A549 (cell line): ENCODE results near the gene UGT1A4. TPM values are rescaled to one million over a fixed set of nuclear protein-coding genes. Genes with fewer than 3 reads are reported as not detected.

Source experiments
- ATAC-seq, 2 experiments: fragments of 200-7000 bp in 1 of 2; fragments of >200 bp in 1 of 2; cut with Nextera tagmentation in 1 of 2; cut with Tn5 transposase in 1 of 2; 3 replicates each; pipeline versions ENCODE4 v1.8.0 to v1.9.1; 2018 to 2020; ENCODE audit warnings: mild to moderate bottlenecking in 1 of 2, moderate library complexity in 1 of 2
- CTCF ChIA-PET: fragments of 300-600 bp; sonication (Branson Sonifier 250); formaldehyde crosslinking; extraction: SDS; loops from one replicate; lab custom pipeline; 2021; ENCODE audit warnings: antibody characterized with exemption, inconsistent platforms; lab: Yijun Ruan, JAX
- POLR2A ChIA-PET: fragments of 350-600 bp; formaldehyde crosslinking; extraction: SDS; loops from one replicate; lab custom pipeline; 2021; ENCODE audit warnings: antibody characterized with exemption, inconsistent platforms; lab: Yijun Ruan, JAX
- DNase-seq, 2 experiments: peaks; one replicate each; pipeline versions ENCODE4 v3.0.0 to v3.0.0-alpha.2; 2011 to 2016; ENCODE audit warnings: low read depth in 1 of 2, low spot score in 1 of 2
- FAIRE-seq: peaks from 2 replicates; lab custom pipeline; 2011; peaks lifted over from hg19 to GRCh38; lab: Jason Lieb, UNC
- H3K27ac ChIP-seq, 2 experiments: fragments of >200 bp; sonication (Bioruptor Twin); formaldehyde crosslinking; 3 replicates each; pipeline ENCODE4 v1.5.1; 2016 to 2017
- H3K4me1 ChIP-seq: fragments of >200 bp; sonication (Bioruptor Twin); formaldehyde crosslinking; 3 replicates; pipeline ENCODE4 v1.6.1; 2016
- H3K4me2 ChIP-seq: fragments of >200 bp; sonication (Bioruptor Twin); formaldehyde crosslinking; 3 replicates; pipeline ENCODE4 v1.6.1; 2016
- H3K4me3 ChIP-seq: fragments of >200 bp; sonication (Bioruptor Twin); formaldehyde crosslinking; 3 replicates; pipeline ENCODE4 v1.5.1; 2016
- H3K9me3 ChIP-seq: fragments of >200 bp; sonication (Bioruptor Twin); formaldehyde crosslinking; 3 replicates; pipeline ENCODE4 v1.6.1; 2016
- CEBPB ChIP-seq, 2 experiments: fragments of >200 bp in 1 of 2; sonication (Bioruptor Twin) in 1 of 2; formaldehyde crosslinking in 1 of 2; IDR thresholded peaks; 2 replicates each; pipeline ENCODE4 v1.6.1; 2012 to 2016
- CHD2 ChIP-seq: fragments of 150-350 bp; IDR thresholded peaks from 2 replicates; pipeline ENCODE4 v1.6.1; 2014; ENCODE audit warnings: low read length; ENCODE audit not compliant: partially characterized antibody
- EHMT2 ChIP-seq: fragments of 200-600 bp; sonication (generic); IDR thresholded peaks from 2 replicates; pipeline ENCODE4 v1.6.1; 2016; ENCODE audit warnings: antibody characterized with exemption, low read depth, mild to moderate bottlenecking, moderate library complexity
- EP300 ChIP-seq, 2 experiments: fragments of >200 bp; sonication (Bioruptor Twin); formaldehyde crosslinking; IDR thresholded peaks; 2 replicates in 1 of 2; 3 replicates in 1 of 2; pipeline ENCODE4 v1.6.1; 2016 to 2017
- FOSB ChIP-seq: fragments of 250-450 bp; sonication (Bioruptor Pico); IDR thresholded peaks from 2 replicates; pipeline ENCODE4 v1.5.0; 2020; ENCODE audit warnings: mild to moderate bottlenecking, moderate library complexity
- FOSL2 ChIP-seq, 2 experiments: fragments of 450-650 bp in 1 of 2; fragments of >200 bp in 1 of 2; sonication (Bioruptor Twin) in 1 of 2; formaldehyde crosslinking; IDR thresholded peaks; 2 replicates each; pipeline versions ENCODE4 v1.5.0 to v1.6.1; 2016 to 2020; ENCODE audit warnings: mild to moderate bottlenecking in 1 of 2, moderate library complexity in 1 of 2
- GATA3 ChIP-seq: IDR thresholded peaks from 2 replicates; pipeline ENCODE4 v1.6.1; 2012; ENCODE audit warnings: borderline replicate concordance
- HEYL ChIP-seq: fragments of 250-450 bp; sonication (Bioruptor Pico); IDR thresholded peaks from 2 replicates; pipeline ENCODE4 v1.8.0; 2021; ENCODE audit warnings: mild to moderate bottlenecking, moderate library complexity
- HOXA7 ChIP-seq: fragments of 250-450 bp; sonication (Bioruptor Pico); IDR thresholded peaks from 2 replicates; pipeline ENCODE4 v1.5.0; 2020; ENCODE audit warnings: mild to moderate bottlenecking, moderate library complexity
- HOXB13 ChIP-seq: fragments of 250-450 bp; sonication (Bioruptor Pico); IDR thresholded peaks from 2 replicates; pipeline ENCODE4 v1.5.0; 2020; ENCODE audit warnings: low read depth, mild to moderate bottlenecking, moderate library complexity
- HOXB5 ChIP-seq: fragments of 250-450 bp; sonication (Bioruptor Pico); IDR thresholded peaks from 2 replicates; pipeline ENCODE4 v1.5.0; 2020; ENCODE audit warnings: mild to moderate bottlenecking, moderate library complexity
- JUN ChIP-seq, 2 experiments: fragments of >200 bp; sonication (Bioruptor Twin); formaldehyde crosslinking; IDR thresholded peaks; 2 replicates in 1 of 2; 3 replicates in 1 of 2; pipeline ENCODE4 v1.6.1; 2016 to 2017
- JUNB ChIP-seq: fragments of >200 bp; sonication (Bioruptor Twin); formaldehyde crosslinking; IDR thresholded peaks from 2 replicates; pipeline ENCODE4 v1.6.1; 2016
- KDM1A ChIP-seq: fragments of 200-600 bp; sonication (generic); IDR thresholded peaks from 2 replicates; pipeline ENCODE4 v1.6.1; 2016; ENCODE audit warnings: low read depth, mild to moderate bottlenecking
- MAZ ChIP-seq: fragments of 150-350 bp; IDR thresholded peaks from 2 replicates; pipeline ENCODE4 v1.6.1; 2014; ENCODE audit warnings: antibody characterized with exemption, low read depth, low read length, borderline replicate concordance
- NPAS2 ChIP-seq: fragments of 250-450 bp; sonication (Bioruptor Pico); IDR thresholded peaks from 2 replicates; pipeline ENCODE4 v1.8.0; 2022; ENCODE audit warnings: mild to moderate bottlenecking, moderate library complexity, borderline replicate concordance
- PHF8 ChIP-seq: fragments of 200-600 bp; sonication (generic); IDR thresholded peaks from 2 replicates; pipeline ENCODE4 v1.6.1; 2016; ENCODE audit warnings: low read depth, mild to moderate bottlenecking, antibody characterized with exemption, moderate library complexity, borderline replicate concordance
- POLR2AphosphoS2 ChIP-seq: conservative IDR thresholded peaks from 2 replicates; pipeline ENCODE4 v1.6.1; 2012; ENCODE audit warnings: low read length, improper control_type of control experiment, inconsistent platforms
- RAD21 ChIP-seq, 2 experiments: fragments of >200 bp in 1 of 2; sonication (Bioruptor Twin) in 1 of 2; formaldehyde crosslinking in 1 of 2; IDR thresholded peaks in 1 of 2; conservative IDR thresholded peaks in 1 of 2; 2 replicates in 1 of 2; 3 replicates in 1 of 2; pipeline ENCODE4 v1.6.1; 2012 to 2018; ENCODE audit warnings: inconsistent platforms in 1 of 2
- RCOR1 ChIP-seq: fragments of 150-350 bp; IDR thresholded peaks from 2 replicates; pipeline ENCODE4 v1.6.1; 2014; ENCODE audit warnings: antibody characterized with exemption, low read length, low read depth
- RNF2 ChIP-seq: fragments of 200-600 bp; sonication (generic); IDR thresholded peaks from 2 replicates; pipeline ENCODE4 v1.6.1; 2016; ENCODE audit warnings: low read depth, mild to moderate bottlenecking, antibody characterized with exemption, moderate library complexity, borderline replicate concordance
- TFCP2L1 ChIP-seq: fragments of 250-450 bp; sonication (Bioruptor Pico); IDR thresholded peaks from 2 replicates; pipeline ENCODE4 v1.5.0; 2021; ENCODE audit warnings: mild to moderate bottlenecking
- ZC3H11A ChIP-seq: fragments of 450-650 bp; IDR thresholded peaks from 2 replicates; pipeline ENCODE4 v1.6.1; 2014; ENCODE audit warnings: antibody characterized with exemption, mild to moderate bottlenecking
- ZFP36 ChIP-seq: fragments of 450-650 bp; IDR thresholded peaks from 2 replicates; pipeline ENCODE4 v1.6.1; 2014; ENCODE audit warnings: borderline replicate concordance; ENCODE audit not compliant: partially characterized antibody
- WGBS: methylation state at CpG from one replicate; pipeline ENCODE4 v1.1.6; 2017; ENCODE audit errors: missing lambda C conversion rate; 5-methylcytosine and 5-hydroxymethylcytosine counted together
- polyA plus RNA-seq, 4 experiments: library from polyadenylated mRNA; depleted of rRNA in 3 of 4; stranded (reverse); fragments of >200 nt; fragmentation: RNase III in 1 of 4; extraction: RNeasy Plus Mini Kit Qiagen cat#74134 plus additional on column Dnase treatment in 1 of 4; gene quantifications; 2 replicates in 3 of 4; 3 replicates in 1 of 4; pipeline ENCODE4 v1.2.3, GENCODE V29; 2011 to 2017
- TF ChIP-seq, protein P1 (sequence below): fragments of 250-450 bp; sonication (Bioruptor Pico); IDR thresholded peaks from 2 replicates; pipeline ENCODE4 v1.5.0; 2021; ENCODE audit warnings: mild to moderate bottlenecking, moderate library complexity, borderline replicate concordance
- TF ChIP-seq, protein P2 (sequence below): fragments of >200 bp; sonication (Bioruptor Twin); formaldehyde crosslinking; IDR thresholded peaks from 3 replicates; pipeline ENCODE4 v1.5.1; 2016
- TF ChIP-seq, protein P3 (sequence below): fragments of >200 bp; sonication (Bioruptor Twin); formaldehyde crosslinking; IDR thresholded peaks from 2 replicates; pipeline ENCODE4 v1.6.1; 2016
- TF ChIP-seq, protein P4 (sequence below): fragments of 250-450 bp; sonication (Bioruptor Pico); IDR thresholded peaks from 2 replicates; pipeline ENCODE4 v1.5.0; 2020; ENCODE audit warnings: low read depth, mild to moderate bottlenecking, moderate library complexity
- TF ChIP-seq, protein P5 (sequence below): fragments of >200 bp; sonication (Bioruptor Twin); formaldehyde crosslinking; IDR thresholded peaks from 3 replicates; pipeline ENCODE4 v1.6.1; 2016

UGT1A4 gene
- polyA plus RNA-seq, 2 of the 4 experiments (the other 2 are of a cell fraction) = 0.13 to 0.14 TPM

DNA sequence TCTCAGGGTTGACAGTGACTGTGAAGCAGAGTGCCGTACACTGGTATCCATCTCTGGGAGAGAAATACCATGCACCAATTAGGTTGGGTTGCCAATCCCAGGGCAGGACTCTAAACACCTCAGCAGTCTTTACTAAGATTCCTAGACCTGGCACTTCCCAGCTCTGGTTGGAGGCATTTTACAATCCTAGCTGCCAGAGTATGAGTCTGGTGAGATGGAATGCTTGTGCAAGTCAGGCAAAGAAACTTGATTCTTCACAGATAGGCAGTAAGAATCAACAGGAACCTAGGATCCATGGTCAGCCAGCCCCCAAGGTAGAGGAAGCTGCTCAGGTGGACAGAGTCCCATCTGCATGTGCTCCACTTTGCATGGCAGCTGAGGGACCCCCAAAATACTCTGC, 11.8 kb upstream of the UGT1A4 start:
- FAIRE-seq = no peak

DNA sequence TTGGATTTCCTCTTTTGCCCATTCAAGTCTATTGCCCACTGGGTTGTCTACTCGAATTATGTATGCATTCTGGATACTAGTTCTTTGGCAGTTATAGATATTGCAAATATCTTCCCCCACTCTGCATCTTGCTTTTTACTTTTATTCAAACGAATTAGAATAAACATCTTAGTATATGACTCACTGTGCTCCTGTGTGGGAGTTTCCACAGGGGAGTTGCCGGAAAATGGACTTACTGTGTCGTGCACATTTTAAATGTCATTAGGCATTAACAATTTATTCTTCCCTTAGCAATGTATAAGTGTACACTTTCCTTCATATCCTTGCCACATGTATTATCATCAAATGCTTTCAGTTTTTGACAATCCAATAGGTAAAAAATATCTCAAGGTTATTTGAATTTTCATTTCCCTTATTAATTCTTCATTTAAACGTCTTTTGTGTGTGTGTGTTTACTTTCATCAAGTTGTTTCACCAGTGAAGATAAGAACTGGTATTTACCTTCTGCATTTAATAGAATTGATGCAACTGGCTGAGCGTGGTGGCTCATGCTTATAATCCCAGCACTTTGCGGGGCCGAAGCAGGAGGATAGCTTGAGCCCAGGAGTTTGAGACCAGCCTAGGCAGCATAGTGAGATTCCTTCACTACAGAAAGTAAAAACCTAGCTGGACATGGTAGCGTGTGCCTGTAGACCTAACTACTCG, 10.4 kb upstream of the UGT1A4 start:
- peak overlapping the region; percentile 47 for H3K4me2 ChIP-seq
- WGBS = 2% methylated on average over 10 of the region's 10 CpGs
- ATAC-seq (peak; percentile 46 to 56; a peak in 5 of 6 replicates), DNase-seq (peak in 1 of 2 experiments; percentile 87), FAIRE-seq (peak; percentile 56)
- H3K4me1 ChIP-seq = peaks cover 68% of the 10 kb centered on the region
- H3K27ac ChIP-seq = peak overlapping the region; percentile 98 to 100
- H3K4me3 ChIP-seq = no peak overlapping the region
- CTCF ChIA-PET = interaction anchor here (0.6 to 2.2 kb wide), 3 partner anchors 76 to 259 kb away, joined by 3 to 11 read pairs (median 5); no protein-coding TSS in a partner anchor
- H3K9me3 ChIP-seq = peaks cover 34% of the 10 kb centered on the region
- POLR2A ChIA-PET = no interaction called here
- TF ChIP-seq MAZ = no peak
- TF ChIP-seq, protein P1, sequence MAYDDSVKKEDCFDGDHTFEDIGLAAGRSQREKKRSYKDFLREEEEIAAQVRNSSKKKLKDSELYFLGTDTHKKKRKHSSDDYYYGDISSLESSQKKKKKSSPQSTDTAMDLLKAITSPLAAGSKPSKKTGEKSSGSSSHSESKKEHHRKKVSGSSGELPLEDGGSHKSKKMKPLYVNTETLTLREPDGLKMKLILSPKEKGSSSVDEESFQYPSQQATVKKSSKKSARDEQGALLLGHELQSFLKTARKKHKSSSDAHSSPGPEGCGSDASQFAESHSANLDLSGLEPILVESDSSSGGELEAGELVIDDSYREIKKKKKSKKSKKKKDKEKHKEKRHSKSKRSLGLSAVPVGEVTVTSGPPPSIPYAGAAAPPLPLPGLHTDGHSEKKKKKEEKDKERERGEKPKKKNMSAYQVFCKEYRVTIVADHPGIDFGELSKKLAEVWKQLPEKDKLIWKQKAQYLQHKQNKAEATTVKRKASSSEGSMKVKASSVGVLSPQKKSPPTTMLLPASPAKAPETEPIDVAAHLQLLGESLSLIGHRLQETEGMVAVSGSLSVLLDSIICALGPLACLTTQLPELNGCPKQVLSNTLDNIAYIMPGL (CRISPR knock-in tag) = no peak
- TF ChIP-seq EHMT2 = no peak
- TF ChIP-seq, protein P2, sequence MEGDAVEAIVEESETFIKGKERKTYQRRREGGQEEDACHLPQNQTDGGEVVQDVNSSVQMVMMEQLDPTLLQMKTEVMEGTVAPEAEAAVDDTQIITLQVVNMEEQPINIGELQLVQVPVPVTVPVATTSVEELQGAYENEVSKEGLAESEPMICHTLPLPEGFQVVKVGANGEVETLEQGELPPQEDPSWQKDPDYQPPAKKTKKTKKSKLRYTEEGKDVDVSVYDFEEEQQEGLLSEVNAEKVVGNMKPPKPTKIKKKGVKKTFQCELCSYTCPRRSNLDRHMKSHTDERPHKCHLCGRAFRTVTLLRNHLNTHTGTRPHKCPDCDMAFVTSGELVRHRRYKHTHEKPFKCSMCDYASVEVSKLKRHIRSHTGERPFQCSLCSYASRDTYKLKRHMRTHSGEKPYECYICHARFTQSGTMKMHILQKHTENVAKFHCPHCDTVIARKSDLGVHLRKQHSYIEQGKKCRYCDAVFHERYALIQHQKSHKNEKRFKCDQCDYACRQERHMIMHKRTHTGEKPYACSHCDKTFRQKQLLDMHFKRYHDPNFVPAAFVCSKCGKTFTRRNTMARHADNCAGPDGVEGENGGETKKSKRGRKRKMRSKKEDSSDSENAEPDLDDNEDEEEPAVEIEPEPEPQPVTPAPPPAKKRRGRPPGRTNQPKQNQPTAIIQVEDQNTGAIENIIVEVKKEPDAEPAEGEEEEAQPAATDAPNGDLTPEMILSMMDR = no peak
- no peak for TF ChIP-seq PHF8
- no peak for TF ChIP-seq ZC3H11A
- TF ChIP-seq NPAS2 (CRISPR knock-in tag) = no peak
- TF ChIP-seq CHD2 = no peak
- TF ChIP-seq, protein P3, sequence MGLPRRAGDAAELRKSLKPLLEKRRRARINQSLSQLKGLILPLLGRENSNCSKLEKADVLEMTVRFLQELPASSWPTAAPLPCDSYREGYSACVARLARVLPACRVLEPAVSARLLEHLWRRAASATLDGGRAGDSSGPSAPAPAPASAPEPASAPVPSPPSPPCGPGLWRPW = no peak
- no peak for TF ChIP-seq RNF2
- TF ChIP-seq, protein P4, sequence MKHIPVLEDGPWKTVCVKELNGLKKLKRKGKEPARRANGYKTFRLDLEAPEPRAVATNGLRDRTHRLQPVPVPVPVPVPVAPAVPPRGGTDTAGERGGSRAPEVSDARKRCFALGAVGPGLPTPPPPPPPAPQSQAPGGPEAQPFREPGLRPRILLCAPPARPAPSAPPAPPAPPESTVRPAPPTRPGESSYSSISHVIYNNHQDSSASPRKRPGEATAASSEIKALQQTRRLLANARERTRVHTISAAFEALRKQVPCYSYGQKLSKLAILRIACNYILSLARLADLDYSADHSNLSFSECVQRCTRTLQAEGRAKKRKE (CRISPR knock-in tag) = peak; percentile 21; the same call in 1 of the 2 replicates
- TF ChIP-seq, protein P5, sequence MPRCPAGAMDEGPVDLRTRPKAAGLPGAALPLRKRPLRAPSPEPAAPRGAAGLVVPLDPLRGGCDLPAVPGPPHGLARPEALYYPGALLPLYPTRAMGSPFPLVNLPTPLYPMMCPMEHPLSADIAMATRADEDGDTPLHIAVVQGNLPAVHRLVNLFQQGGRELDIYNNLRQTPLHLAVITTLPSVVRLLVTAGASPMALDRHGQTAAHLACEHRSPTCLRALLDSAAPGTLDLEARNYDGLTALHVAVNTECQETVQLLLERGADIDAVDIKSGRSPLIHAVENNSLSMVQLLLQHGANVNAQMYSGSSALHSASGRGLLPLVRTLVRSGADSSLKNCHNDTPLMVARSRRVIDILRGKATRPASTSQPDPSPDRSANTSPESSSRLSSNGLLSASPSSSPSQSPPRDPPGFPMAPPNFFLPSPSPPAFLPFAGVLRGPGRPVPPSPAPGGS = no peak
- peak; percentile 68 to 72; a peak in 3 of 5 replicates for TF ChIP-seq EP300 (IDR thresholded peaks at IDR 0.05)
- TF ChIP-seq KDM1A = no peak
- TF ChIP-seq HOXA7 (CRISPR knock-in tag) = 0 out of 2 replicates have a peak, but pooled peaks have one; percentile 56
- no peak for TF ChIP-seq ZFP36
- TF ChIP-seq HOXB5 (CRISPR knock-in tag) = peak; percentile 57; the same call in 1 of the 2 replicates
- TF ChIP-seq JUNB = peak; percentile 78
- peak; percentile 61 to 63 for TF ChIP-seq JUN (IDR thresholded peaks at IDR 0.05)
- peak; percentile 42; the same call in 1 of the 2 replicates for TF ChIP-seq FOSL2 (IDR thresholded peaks at IDR 0.05)
- peak; percentile 89 for TF ChIP-seq FOSL2 (CRISPR knock-in tag; IDR thresholded peaks at IDR 0.05)
- TF ChIP-seq POLR2AphosphoS2 = no peak
- peak; percentile 93 for TF ChIP-seq GATA3

More for the DNA sequence above, 11.8 kb upstream of the UGT1A4 start:
- ATAC-seq = peak; percentile 48 to 69; a peak in 5 of 6 replicates
- no peak for TF ChIP-seq PHF8
- TF ChIP-seq JUN (IDR thresholded peaks at IDR 0.05) = 0 out of 5 replicates have a peak, but pooled peaks of 1 of the 2 experiments have one; percentile 19
- TF ChIP-seq, protein P4 (CRISPR knock-in tag) = 0 out of 2 replicates have a peak, but pooled peaks have one; percentile 13
- 0 out of 2 replicates have a peak, but pooled peaks have one; percentile 30 for TF ChIP-seq HOXB13
- TF ChIP-seq FOSB (CRISPR knock-in tag) = no peak; the same call in 1 of the 2 replicates
- no peak for TF ChIP-seq TFCP2L1
- TF ChIP-seq CEBPB (IDR thresholded peaks at IDR 0.05) = peak in 1 of 2 experiments; percentile 61; a peak in 1 of 4 replicates
- TF ChIP-seq GATA3 = peak; percentile 60
- TF ChIP-seq RCOR1 = no peak
- 0 out of 5 replicates have a peak, but pooled peaks of 1 of the 2 experiments have one; percentile 4 for TF ChIP-seq RAD21 (conservative IDR thresholded peaks at IDR 0.05 in 1 of 2, IDR thresholded peaks at IDR 0.05 in 1 of 2)
- no peak for TF ChIP-seq HEYL (CRISPR knock-in tag)
- Histone ChIP-seq H3K4me2 (peak overlapping the region; percentile 47), H3K4me3 (no peak overlapping the region), H3K9me3 (peaks cover 43% of the 10 kb centered on the region), H3K27ac (peak overlapping the region; percentile 98 to 100), H3K4me1 (peaks cover 65% of the 10 kb centered on the region)
- ChIA-PET POLR2A (interaction anchor here (0.5 to 2.1 kb wide), 4 partner anchors 126 to 750 kb away, joined by 3 to 7 read pairs (median 4); partner anchors contain the start of gene USP40), CTCF (interaction anchor here (1.6 to 2.2 kb wide), 4 partner anchors 9 to 258 kb away, joined by 5 to 11 read pairs (median 8); no protein-coding TSS in a partner anchor)
- WGBS = 44% methylated on average over 1 of the region's 1 CpG
- peak in 1 of 2 experiments; percentile 72 for DNase-seq
